Left colon (tissue), 2 donors: Measurements from ENCODE around the gene MBNL1. TPM values are rescaled to one million over a fixed set of nuclear protein-coding genes. Genes with fewer than 3 reads are reported as not detected.
"Not testable (repeated sequence)": the region's sequence is repeated elsewhere in the genome, so short reads cannot be mapped to it uniquely, and the experiment has no call there.

Source experiments
- ATAC-seq: fragments of 200-7000 bp; cut with Tn5 transposase; one replicate; pipeline ENCODE4 v1.9.1; 2020; ENCODE audit warnings: mild to moderate bottlenecking, moderate library complexity
- DNase-seq, 2 donors: peaks; one replicate each; pipeline ENCODE4 v3.0.0-alpha.2; 2020
- intact Hi-C, 2 donors: fragments of 100-400 bp; cut with DNase I in 1 of 2; cut with micrococcal nuclease in 1 of 2; formaldehyde crosslinking; loops; one replicate each; pipeline versions ENCODE4 v1.11.2 to v1.14.0; 2022; cut with DNase I, micrococcal nuclease
- total RNA-seq, 2 donors: library from RNA; stranded (reverse); fragmentation: NEBNext Ultra II Directional; extraction: Animal tissue kit (Norgen Biotek cat#: 25700); gene quantifications; one replicate each; pipeline ENCODE4 v1.2.1, GENCODE V29; 2021
- donor health status: DM: no; HTN: no; CAD: no.
- donor health status: DM: yes; HTN: yes; CAD: no.

Gene MBNL1
- total RNA-seq, 2 donors from 2014 or later, result 154 to 183 TPM

- ATAC-seq (no peak), DNase-seq (no peak)
- intact Hi-C loops, result no loop called here
Measured at GRCh38 chr3:152402695-152403451, 134.1 kb downstream of the MBNL1 start.

GRCh38 chr3:152403632-152404066 is 134.9 kb downstream of the MBNL1 start:
- intact Hi-C loops, result no loop called here
- peak; percentile 36 for ATAC-seq
- no peak for DNase-seq

- DNase-seq (no peak), ATAC-seq (no peak)
Measured at GRCh38 chr3:152404976-152405375, 136.2 kb downstream of the MBNL1 start.

GRCh38 chr3:152405915-152406802 is 137.4 kb downstream of the MBNL1 start:
- intact Hi-C loops, result no loop called here
- DNase-seq, result no peak
- no peak for ATAC-seq

More at GRCh38 chr3:152404976-152405375, 136.2 kb downstream of the MBNL1 start:
- intact Hi-C loops, result no loop called here

GRCh38 chr3:152413240-152413639 is 144.5 kb downstream of the MBNL1 start:
- intact Hi-C loops, result no loop called here
- no peak for ATAC-seq
- DNase-seq, result no peak

- no peak for ATAC-seq
- intact Hi-C loops, result no loop called here
Measured at GRCh38 chr3:152416808-152417580, 148.3 kb downstream of the MBNL1 start.

GRCh38 chr3:152419748-152420147 is 151.0 kb downstream of the MBNL1 start:
- DNase-seq (no peak), ATAC-seq (no peak)
- intact Hi-C loops, result no loop called here

More at GRCh38 chr3:152416808-152417580, 148.3 kb downstream of the MBNL1 start:
- DNase-seq, result no peak

GRCh38 chr3:152421162-152421561 is 152.4 kb downstream of the MBNL1 start:
- no peak for ATAC-seq
- no peak for DNase-seq
- intact Hi-C loops, result no loop called here

GRCh38 chr3:152426393-152426792 is 157.7 kb downstream of the MBNL1 start:
- no peak for DNase-seq
- no peak for ATAC-seq
- intact Hi-C loops, result no loop called here

GRCh38 chr3:152428577-152428976 is 159.8 kb downstream of the MBNL1 start:
- ATAC-seq (no peak), DNase-seq (no peak)
- intact Hi-C loops, result no loop called here

GRCh38 chr3:152430223-152431002 is 161.7 kb downstream of the MBNL1 start:
- DNase-seq (no peak), ATAC-seq (no peak)
- intact Hi-C loops, result no loop called here

- no peak for ATAC-seq
- intact Hi-C loops, result no loop called here
- no peak for DNase-seq
Measured at GRCh38 chr3:152434142-152434541, 165.4 kb downstream of the MBNL1 start.

- ATAC-seq, intact Hi-C loops, DNase-seq: not testable (repeated sequence)
Measured at GRCh38 chr3:152435210-152435609, 166.5 kb downstream of the MBNL1 start.

- no peak for ATAC-seq
- intact Hi-C loops, result no loop called here
- no peak for DNase-seq
Measured at GRCh38 chr3:152436707-152437590, 168.2 kb downstream of the MBNL1 start.

GRCh38 chr3:152438181-152438580 is 169.5 kb downstream of the MBNL1 start:
- DNase-seq, result no peak
- ATAC-seq, result no peak
- intact Hi-C loops, result no loop called here

GRCh38 chr3:152438706-152439105 is 170.0 kb downstream of the MBNL1 start:
- DNase-seq, result no peak
- peak; percentile 53 for ATAC-seq
- intact Hi-C loops, result no loop called here

GRCh38 chr3:152440243-152440642 is 171.5 kb downstream of the MBNL1 start:
- intact Hi-C loops, result loop anchor here in 1 of 2 donors (10.0 kb wide), 1 partner anchor 165 kb away; no protein-coding TSS in a partner anchor
- not testable (repeated sequence) for DNase-seq, ATAC-seq
